AG10803 (cell line): ENCODE results near the gene AQP12B.

Source experiments
- DNase-seq: peaks from one replicate; pipeline ENCODE4 v3.0.0; 2010; ENCODE audit warnings: low read depth
- H3K4me3 ChIP-seq: 2 replicates; pipeline ENCODE4 v1.5.1; 2011; ENCODE audit warnings: mild to moderate bottlenecking, low read length, control low read depth
- TF ChIP-seq, protein P1 (sequence below): conservative IDR thresholded peaks from 2 replicates; pipeline ENCODE4 v1.5.1; 2011; ENCODE audit warnings: mild to moderate bottlenecking, low read length, control low read depth, inconsistent platforms

AQP12B gene

DNA sequence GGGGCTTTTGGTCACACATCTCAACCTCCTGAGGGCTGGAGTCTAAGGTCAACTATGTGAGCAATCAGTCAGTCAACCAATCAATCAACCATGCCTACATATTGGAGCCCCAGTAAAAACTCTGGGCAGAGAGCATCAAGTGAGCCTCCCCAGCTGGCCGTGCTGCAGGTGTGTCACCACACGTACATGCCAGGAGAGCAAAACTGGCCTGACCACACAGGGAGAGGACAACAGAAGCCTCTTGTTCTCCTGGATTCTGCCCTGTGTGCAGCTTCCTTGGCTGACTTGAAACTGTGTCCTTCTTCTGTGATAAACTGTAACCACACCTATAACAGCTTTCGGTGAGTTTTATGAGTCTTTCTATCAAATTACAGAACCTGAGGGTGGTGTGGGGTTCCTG, 31.5 kb downstream of the AQP12B start:
- no peak for DNase-seq
- TF ChIP-seq, protein P1, sequence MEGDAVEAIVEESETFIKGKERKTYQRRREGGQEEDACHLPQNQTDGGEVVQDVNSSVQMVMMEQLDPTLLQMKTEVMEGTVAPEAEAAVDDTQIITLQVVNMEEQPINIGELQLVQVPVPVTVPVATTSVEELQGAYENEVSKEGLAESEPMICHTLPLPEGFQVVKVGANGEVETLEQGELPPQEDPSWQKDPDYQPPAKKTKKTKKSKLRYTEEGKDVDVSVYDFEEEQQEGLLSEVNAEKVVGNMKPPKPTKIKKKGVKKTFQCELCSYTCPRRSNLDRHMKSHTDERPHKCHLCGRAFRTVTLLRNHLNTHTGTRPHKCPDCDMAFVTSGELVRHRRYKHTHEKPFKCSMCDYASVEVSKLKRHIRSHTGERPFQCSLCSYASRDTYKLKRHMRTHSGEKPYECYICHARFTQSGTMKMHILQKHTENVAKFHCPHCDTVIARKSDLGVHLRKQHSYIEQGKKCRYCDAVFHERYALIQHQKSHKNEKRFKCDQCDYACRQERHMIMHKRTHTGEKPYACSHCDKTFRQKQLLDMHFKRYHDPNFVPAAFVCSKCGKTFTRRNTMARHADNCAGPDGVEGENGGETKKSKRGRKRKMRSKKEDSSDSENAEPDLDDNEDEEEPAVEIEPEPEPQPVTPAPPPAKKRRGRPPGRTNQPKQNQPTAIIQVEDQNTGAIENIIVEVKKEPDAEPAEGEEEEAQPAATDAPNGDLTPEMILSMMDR = no peak
- no peak overlapping the region for H3K4me3 ChIP-seq

DNA sequence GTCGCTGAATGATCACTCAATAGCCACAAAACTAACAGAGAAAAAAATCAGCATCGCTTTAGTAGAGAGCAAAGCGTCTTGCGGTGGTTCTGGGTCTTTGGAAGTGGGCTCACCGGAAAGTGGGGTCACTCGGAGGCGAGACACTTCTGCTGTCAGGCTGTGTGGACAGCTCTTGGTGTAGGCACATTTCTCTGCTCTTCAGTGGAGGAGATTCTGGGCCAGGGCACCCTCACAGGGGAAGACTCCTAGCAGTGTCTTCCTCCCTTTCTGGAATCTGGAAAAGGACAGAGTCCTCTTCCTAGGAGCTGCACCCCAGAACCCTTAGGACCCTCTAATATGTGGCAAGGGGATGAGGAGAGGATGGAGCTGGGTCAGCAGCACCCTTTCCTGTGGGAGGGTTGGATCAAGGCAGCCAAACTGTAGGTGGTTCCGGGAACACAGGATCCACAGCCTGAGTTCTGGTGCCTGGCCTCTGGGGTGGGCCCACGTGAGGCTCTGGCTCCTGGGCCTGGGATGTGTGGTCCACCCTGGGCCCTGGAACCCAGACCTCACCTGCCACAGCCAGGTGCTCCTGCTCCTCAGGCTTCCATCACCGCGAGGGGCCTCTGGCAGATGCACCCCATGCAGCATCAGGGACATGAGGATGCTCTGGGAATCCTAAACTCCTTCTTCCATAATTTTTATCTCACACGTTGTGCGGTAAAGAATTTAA, 32.3 kb downstream of the AQP12B start:
- no peak overlapping the region for H3K4me3 ChIP-seq
- DNase-seq = no peak
- TF ChIP-seq, protein P1 = no peak

DNA sequence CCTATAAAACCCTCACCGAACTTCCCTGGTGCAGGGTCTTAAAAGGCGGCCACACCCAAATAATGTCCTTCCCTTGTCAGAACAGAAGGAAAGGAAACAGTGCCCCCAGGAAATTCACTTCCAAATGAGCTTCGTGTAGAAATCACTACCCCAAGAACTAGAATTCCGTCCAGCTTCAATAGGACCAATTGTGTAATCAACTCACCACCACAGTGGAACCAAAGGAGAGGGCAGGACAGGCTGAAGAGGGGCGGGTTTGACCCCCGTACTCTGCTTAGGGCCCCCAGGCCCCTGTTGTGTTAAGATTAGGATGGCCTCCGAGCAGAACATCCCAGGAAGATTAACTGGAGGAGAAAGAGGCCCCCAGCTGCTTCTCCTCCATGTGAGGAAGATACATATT, 33.4 kb downstream of the AQP12B start:
- H3K4me3 ChIP-seq = no peak overlapping the region
- TF ChIP-seq, protein P1 = no peak
- DNase-seq = no peak

DNA sequence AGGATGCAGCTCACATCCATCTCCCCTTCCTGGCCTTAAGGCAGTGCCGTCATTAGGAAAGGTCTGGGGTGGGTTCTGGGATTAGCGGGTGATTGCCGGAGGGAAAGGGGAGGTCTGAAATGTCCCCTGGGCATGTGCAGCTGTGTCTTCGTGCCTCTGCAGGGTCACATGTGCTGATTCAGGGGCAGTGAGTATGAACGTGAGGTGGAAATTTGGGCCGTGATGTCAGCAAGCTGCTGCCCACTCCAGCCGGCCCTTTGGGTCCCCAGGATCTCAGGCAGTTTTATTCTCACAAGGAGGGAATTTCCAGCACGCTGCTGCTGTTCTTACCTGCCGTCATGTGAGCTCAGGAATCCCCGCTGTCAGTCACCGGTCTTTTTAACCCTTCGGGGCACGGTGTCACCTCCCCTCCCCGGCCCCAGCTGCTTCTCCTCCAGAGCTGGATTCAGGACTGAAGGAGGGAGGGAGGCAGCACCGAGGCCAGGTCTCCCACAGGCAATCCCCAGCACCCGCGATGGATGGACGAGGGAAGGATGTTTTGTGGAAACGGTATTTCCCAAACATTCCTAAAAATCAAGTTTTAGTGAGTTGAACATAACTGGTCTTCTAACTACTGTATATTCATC, 33.9 kb downstream of the AQP12B start:
- DNase-seq = no peak
- TF ChIP-seq, protein P1 = no peak
- no peak overlapping the region for H3K4me3 ChIP-seq

DNA sequence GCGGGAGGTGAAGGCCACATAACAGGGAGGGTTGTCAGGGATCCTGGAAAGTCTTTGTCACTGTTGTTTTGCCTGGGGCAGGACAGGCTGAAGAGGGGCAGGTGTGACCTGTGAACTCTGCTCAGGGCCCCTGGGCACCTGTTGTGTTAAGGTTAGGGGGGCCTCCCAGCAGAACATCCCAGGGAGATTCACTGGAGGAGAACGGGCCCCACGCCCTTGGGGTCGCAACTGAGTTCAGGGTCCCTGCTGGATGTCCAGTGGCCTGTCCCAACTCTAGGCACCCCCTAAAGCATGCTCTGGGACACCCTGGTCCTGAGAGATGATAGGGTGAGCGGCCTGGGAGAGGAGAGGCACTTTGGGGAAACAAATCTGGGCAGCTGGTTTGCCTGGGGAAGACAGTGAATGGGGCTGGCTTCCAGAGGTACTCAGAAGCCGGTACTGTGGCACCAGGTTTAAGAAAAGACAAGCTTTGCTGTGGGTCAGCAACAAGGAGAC, 34.5 kb downstream of the AQP12B start:
- no peak for DNase-seq
- no peak overlapping the region for H3K4me3 ChIP-seq
- TF ChIP-seq, protein P1 = no peak

DNA sequence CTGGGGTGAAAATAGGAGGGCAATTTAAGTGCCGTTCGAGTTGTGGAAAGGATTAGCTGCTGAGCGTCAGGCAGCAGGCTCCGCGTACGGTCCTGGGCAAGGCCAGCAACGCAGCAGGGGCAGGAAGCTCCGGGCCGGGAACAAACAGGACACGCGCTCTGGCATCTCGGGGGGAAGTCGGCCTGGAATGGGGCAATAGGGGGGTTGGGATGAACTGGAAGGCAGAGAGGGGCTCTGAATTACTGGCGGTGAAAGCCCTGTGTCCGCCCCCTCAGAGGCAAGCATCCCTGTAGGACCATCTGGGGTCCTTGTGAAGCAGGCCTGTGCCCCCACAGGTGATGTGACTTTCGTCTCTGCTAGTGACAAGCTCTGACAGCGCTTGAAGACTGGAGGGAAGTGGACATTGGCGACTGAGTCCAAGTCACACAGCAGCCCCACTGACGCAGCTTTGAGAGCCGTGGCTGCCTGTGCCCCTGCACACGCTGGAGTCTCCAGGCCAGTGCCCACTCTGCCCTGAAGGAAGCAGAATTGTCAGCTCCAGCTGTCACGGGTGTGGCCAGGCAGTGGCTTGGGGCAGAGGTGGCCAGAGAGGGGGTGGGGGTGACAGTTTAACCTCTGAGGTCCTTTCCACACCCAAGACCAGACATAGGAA, 35.1 kb downstream of the AQP12B start:
- TF ChIP-seq, protein P1 = no peak
- H3K4me3 ChIP-seq = no peak overlapping the region
- DNase-seq = no peak
